Limb (tissue), 2 donors: ENCODE data around the gene GALNT18.

Source experiments
- DNase-seq, 2 donors: peaks; one replicate each; pipeline ENCODE4 v3.0.0-alpha.2; 2016; ENCODE audit errors: extremely low spot score in 2 of 2

GALNT18 gene

GRCh38 chr11:11568651-11569229, 53.1 kb downstream of the GALNT18 start:
- DNase-seq, result no peak

- no peak for DNase-seq
Observed at GRCh38 chr11:11567936-11568650, 53.7 kb downstream of the GALNT18 start.

GRCh38 chr11:11565636-11566035, 56.2 kb downstream of the GALNT18 start:
- no peak for DNase-seq

GRCh38 chr11:11563200-11563975, 58.4 kb downstream of the GALNT18 start:
- DNase-seq, result no peak

GRCh38 chr11:11561991-11562390, 59.8 kb downstream of the GALNT18 start:
- no peak for DNase-seq

GRCh38 chr11:11558826-11559225, 63.0 kb downstream of the GALNT18 start:
- no peak for DNase-seq

- peak; percentile 36 to 59 for DNase-seq
Observed at GRCh38 chr11:11558396-11558795, 63.4 kb downstream of the GALNT18 start.

GRCh38 chr11:11555208-11555607, 66.6 kb downstream of the GALNT18 start:
- DNase-seq, result peak in 1 of 2 donors; percentile 61

GRCh38 chr11:11553573-11553972, 68.2 kb downstream of the GALNT18 start:
- DNase-seq, result no peak

- DNase-seq, result no peak
Observed at GRCh38 chr11:11552529-11553087, 69.2 kb downstream of the GALNT18 start.

- DNase-seq, result no peak
Observed at GRCh38 chr11:11550534-11550933, 71.3 kb downstream of the GALNT18 start.

- no peak for DNase-seq
Observed at GRCh38 chr11:11545285-11546275, 76.2 kb downstream of the GALNT18 start.

GRCh38 chr11:11543656-11544055, 78.1 kb downstream of the GALNT18 start:
- no peak for DNase-seq

GRCh38 chr11:11540157-11540556, 81.6 kb downstream of the GALNT18 start:
- DNase-seq, result no peak

- peak in 1 of 2 donors; percentile 54 for DNase-seq
Observed at GRCh38 chr11:11538277-11538960, 83.4 kb downstream of the GALNT18 start.

GRCh38 chr11:11537871-11538270, 83.9 kb downstream of the GALNT18 start:
- DNase-seq, result no peak

- DNase-seq, result no peak
Observed at GRCh38 chr11:11537372-11537771, 84.4 kb downstream of the GALNT18 start.

- no peak for DNase-seq
Observed at GRCh38 chr11:11536650-11537049, 85.2 kb downstream of the GALNT18 start.

GRCh38 chr11:11535611-11536010, 86.2 kb downstream of the GALNT18 start:
- DNase-seq, result no peak

GRCh38 chr11:11534981-11535380, 86.8 kb downstream of the GALNT18 start:
- peak; percentile 65 to 68 for DNase-seq
